ENCODE measurements around the gene ZNF710. TPM values are rescaled to one million over a fixed set of nuclear protein-coding genes. Genes with fewer than 3 reads are reported as not detected.

Gene ZNF710
- total and polyA plus RNA-seq, 9 of the 15 experiments (the other 6 are each of a cell fraction or from before 2014, with no cell fraction given): 0.56 to 14.2 (median 5.2) TPM

- TF ChIP-seq ZNF561 (CRISPR knock-in tag; conservative IDR thresholded peaks at IDR 0.05) (no peak), ZKSCAN8 (CRISPR knock-in tag; IDR thresholded peaks at IDR 0.05) (peak; percentile 72; the same call in 1 of the 2 replicates), MAFG (tag; conservative IDR thresholded peaks at IDR 0.05) (peak; percentile 64), CBX5 (IDR thresholded peaks at IDR 0.05; ENCODE audit: borderline replicate concordance, low read depth) (peak; percentile 91), CHAMP1 (IDR thresholded peaks at IDR 0.05) (peak; percentile 60), EP300 (IDR thresholded peaks at IDR 0.05; ENCODE audit: low read length) (peak; percentile 13; the same call in 1 of the 2 replicates), NFE2 (IDR thresholded peaks at IDR 0.05; ENCODE audit: low read depth) (0 out of 2 replicates have a peak, but pooled peaks have one; percentile 17), PHF20 (IDR thresholded peaks at IDR 0.05; ENCODE audit: partially characterized antibody) (no peak), RB1 (IDR thresholded peaks at IDR 0.05; ENCODE audit: low read depth) (no peak), EP400 (IDR thresholded peaks at IDR 0.05) (peak; percentile 32; the same call in 1 of the 2 replicates), RCOR1 (IDR thresholded peaks at IDR 0.05; ENCODE audit: borderline replicate concordance in 1 of 2, low read depth in 2 of 2, low read length in 2 of 2) (no peak), HMG20A (CRISPR knock-in tag; conservative IDR thresholded peaks at IDR 0.05) (no peak), XRCC3 (IDR thresholded peaks at IDR 0.05) (peak; percentile 78; the same call in 1 of the 2 replicates), ZNF316 (IDR thresholded peaks at IDR 0.05) (peak; percentile 62), CBX1 (IDR thresholded peaks at IDR 0.05; ENCODE audit: low read depth) (peak; percentile 71; the same call in 1 of the 2 replicates), DPF2 (IDR thresholded peaks at IDR 0.05) (no peak), SMAD3 (CRISPR knock-in tag; conservative IDR thresholded peaks at IDR 0.05) (no peak), NFIX (CRISPR knock-in tag; IDR thresholded peaks at IDR 0.05; ENCODE audit: low read depth) (no peak), CC2D1A (IDR thresholded peaks at IDR 0.05) (peak; percentile 65; the same call in 1 of the 2 replicates)
- TF ChIP-seq, protein P1, sequence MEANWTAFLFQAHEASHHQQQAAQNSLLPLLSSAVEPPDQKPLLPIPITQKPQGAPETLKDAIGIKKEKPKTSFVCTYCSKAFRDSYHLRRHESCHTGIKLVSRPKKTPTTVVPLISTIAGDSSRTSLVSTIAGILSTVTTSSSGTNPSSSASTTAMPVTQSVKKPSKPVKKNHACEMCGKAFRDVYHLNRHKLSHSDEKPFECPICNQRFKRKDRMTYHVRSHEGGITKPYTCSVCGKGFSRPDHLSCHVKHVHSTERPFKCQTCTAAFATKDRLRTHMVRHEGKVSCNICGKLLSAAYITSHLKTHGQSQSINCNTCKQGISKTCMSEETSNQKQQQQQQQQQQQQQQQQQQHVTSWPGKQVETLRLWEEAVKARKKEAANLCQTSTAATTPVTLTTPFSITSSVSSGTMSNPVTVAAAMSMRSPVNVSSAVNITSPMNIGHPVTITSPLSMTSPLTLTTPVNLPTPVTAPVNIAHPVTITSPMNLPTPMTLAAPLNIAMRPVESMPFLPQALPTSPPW (CRISPR knock-in tag; IDR thresholded peaks at IDR 0.05): no peak
- TF ChIP-seq, protein P2, sequence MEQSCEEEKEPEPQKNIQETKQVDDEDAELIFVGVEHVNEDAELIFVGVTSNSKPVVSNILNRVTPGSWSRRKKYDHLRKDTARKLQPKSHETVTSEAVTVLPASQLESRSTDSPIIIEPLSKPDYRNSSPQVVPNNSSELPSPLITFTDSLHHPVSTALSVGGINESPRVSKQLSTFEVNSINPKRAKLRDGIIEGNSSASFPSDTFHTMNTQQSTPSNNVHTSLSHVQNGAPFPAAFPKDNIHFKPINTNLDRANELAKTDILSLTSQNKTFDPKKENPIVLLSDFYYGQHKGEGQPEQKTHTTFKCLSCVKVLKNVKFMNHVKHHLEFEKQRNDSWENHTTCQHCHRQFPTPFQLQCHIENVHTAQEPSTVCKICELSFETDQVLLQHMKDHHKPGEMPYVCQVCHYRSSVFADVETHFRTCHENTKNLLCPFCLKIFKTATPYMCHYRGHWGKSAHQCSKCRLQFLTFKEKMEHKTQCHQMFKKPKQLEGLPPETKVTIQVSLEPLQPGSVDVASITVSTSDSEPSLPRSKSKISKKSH (CRISPR knock-in tag; IDR thresholded peaks at IDR 0.05): peak; percentile 82
These were observed 113.4 kb downstream of the ZNF710 start (continued) for GRCh38 chr15:90114451-90114901.

Data from K562 (cell line).